ENCODE measurements around the gene GRIK4.

Gene GRIK4

DNA sequence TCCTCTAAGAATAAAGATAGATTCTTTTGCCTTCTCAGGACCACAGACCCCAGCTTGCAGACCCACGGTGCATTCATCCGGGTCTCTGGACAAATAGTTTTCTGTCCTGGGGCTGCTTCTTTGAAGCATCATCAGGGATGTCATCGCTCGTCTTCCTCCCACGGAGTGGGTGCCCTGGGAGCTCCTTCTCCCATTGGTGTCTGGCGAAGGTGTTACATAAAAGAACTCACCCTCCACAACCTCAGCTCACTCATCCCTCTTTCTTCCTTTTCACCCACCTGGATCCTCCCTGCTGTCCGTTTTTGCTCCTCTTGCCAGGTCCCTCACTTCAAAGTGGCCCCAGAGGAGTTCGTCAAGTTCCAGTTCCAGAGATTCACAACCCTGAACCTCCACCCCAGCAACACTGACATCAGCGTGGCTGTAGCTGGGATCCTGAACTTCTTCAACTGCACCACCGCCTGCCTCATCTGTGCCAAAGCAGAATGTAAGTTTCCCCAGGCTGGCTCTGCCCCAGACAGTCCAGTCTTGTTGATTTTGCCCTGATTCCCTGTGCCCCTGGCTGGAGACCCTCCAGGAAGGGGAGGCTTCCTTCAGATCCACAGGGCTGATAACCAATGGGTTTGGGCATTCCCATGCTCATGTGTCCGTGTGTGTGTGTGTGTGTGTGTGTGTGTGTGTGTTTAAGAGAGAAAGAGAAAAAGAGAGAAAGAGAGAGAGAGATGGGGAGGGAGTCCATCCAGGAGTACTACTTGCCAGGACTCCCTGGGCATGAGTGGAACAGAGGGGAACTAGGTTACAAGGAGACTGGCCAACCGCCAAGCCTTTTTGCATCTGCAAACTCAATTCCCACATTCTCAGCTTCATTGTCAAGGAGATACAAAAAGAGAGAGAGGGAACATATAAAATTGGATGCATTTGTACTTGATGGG lies 308.2 kb downstream of the GRIK4 start:
- no peak for DNase-seq

DNA sequence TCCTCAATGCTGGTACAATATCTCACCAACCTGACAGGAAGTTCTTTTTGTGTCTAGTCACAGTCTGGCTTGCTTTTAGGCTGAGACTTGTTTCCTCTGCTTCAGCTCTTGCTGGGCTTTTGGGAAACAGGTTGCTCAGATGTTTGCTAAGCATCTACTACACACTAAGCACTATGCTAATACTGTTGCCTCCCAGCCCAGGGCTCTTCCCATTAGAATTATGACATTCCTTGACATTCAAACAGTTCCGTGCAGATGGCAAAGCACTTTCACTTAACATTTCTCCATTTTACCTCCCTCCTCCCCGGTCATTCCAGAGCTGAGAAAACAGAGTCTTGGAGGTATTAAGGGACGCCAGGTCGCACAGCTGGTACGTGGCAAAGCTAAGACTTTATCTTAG lies 311.6 kb downstream of the GRIK4 start:
- DNase-seq = no peak

DNA sequence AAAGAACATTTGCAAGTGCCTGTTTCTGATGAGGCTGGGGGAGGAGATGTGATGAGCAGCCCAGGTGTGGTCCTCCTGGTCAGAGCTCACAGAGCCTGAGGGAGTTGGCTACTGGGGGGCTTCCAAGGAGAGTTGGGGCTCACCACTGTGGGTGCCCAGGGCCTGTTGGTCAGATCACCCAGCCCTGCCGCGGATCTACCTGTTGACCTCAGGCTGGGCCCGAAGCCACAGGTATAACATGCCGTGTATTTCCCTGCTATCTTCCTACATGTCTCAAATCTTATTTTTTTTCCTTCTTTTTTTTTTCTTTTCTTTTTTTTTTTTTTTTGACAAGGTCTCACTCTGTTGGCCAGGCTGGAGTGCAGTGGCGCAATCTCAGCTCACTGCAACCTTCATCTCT lies 312.7 kb downstream of the GRIK4 start:
- DNase-seq = no peak

DNA sequence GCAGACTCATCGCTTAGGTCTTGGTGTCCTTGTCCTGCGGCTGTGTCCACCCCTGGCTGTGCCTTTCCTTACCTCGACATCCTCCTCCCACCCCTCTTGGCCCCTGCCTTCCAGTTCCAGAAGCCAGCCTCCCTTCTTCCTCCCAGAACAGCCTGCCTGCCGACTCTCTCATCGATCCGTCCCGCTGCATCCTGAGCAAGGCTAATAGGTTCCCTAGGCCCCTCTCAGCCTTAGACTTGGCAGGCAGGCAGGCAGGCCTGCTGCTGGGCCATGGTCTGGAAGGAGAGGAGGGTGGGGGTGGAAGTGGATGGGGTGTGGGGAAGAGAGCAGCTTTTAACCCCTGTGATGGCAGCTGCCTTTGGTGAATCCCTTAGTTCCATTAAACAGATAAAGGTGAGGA lies 315.6 kb downstream of the GRIK4 start:
- no peak for DNase-seq

DNA sequence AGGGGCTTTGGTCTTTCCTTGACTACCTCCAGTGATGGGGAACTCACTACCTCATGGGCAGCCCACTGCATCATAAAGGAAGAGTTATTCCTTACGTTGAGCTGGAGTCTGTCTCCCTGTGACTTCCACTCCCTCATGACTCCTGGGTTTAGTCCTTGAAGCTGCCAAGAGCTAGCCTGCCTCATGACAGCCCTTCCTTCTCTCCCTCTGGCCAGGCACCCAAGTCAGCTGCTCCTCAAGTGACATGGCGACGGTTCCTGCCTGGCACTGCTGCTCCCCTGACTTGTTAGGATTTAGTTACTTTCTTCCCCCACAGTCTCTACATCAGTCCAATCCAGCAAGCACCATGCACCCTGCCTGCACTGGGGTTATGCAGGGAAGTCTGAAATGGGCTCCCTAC lies 316.3 kb downstream of the GRIK4 start:
- DNase-seq = no peak

DNA sequence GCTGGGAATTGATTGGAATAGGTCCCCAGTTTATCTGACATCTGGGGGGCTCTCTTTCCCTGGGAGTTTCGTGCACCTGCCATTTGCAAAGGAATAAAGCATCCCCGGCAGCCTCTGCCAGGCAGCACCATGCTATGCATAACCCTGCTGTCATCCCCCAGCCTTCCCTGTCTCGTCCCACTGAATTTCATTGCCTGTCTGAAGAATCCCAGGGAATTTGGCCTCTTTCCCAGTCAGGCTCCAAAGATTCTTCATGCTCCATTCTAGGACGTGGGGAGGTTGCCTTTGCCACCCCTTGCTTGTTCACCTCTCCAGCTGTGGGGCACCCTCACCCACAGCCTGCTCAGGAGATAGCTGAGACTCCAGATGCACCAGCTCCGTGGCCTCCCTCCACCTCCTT lies 317.3 kb downstream of the GRIK4 start:
- DNase-seq = no peak

DNA sequence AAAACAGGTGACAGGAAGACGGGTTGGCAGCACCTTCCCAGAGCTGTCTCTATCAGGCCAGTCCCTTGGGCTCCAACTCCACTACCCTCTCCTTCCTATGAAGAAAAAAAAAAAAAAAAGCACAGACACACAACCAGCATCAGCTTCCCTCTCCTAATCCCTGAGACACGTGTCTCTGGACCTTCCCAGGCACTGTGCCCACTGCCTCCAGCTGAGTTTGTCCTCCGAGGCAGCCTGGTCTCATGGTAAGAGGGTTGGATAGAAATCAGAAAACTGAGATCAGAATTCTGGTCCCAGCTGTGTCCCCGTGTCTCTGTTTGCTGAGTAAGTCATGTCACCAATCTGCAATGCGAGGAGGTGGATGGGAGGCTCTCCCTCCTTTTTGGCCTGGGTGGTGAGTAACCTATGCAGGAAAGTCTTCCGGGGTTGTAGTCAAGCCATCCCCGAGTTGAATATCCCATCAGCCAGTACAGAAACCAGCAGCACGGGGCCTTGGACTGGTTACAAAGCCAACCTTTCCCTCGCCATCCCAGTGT lies 318.6 kb downstream of the GRIK4 start:
- no peak for DNase-seq

DNA sequence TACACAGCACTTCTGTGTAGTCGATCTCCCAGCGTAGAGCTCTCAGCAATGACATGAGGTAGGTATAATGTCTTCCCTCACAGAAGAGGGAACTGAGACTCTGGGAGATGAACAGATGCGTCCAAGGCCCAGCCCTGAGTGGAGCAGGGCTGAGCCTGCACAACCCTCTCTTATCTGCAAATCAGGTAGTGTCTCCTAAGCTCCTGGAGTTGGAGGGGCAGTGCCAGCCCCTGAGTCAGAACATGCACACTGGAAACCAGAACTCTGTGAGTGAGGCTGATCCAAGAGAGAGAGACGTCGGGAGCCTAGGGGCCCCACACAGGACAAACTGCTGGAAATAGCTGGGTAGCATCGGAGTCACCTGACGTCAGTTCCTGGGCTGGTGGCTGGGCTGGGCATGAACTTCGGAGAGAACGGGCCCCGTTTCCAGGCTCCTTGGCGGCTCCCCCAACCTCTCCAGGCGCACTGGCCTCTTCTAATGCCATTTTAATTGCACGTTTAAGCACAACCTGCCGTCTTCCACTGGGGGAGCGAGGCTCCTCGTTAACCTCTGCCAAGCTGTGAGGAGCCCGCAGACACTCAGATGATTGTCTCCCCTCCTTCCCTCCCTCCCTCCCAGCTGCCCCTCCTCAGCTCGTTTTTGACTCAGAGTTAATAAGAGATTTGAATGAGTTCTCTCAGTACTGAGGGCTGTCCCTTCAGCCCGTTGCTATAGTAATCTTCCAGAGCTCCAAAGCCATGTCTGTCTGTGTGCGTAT lies 321.1 kb downstream of the GRIK4 start:
- DNase-seq = no peak

DNA sequence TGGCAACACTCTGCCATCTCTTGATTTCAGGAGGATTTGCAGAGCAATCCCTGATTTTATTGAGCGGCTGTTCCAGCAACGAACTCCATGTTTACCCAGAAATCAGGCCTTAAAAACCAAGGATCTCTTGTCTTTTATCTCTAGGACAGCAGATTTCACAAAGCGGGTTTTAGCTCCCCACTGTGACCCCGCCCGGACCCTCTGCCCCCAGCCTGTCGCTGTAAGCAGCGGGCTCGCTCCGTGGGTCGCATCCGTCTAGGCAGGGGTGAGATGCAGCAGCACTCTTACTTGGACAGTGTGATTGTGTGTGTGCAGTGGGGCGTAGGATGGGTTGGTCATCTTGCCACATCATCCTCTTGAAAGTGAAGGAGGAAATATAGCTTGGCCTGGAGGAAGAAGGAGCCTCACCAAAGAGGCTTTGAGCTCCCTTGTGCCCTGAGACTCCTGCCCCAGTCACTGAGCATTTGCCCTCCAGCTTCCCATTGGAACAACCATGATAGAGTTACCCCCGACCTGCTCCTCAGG lies 323.2 kb downstream of the GRIK4 start:
- DNase-seq = no peak

DNA sequence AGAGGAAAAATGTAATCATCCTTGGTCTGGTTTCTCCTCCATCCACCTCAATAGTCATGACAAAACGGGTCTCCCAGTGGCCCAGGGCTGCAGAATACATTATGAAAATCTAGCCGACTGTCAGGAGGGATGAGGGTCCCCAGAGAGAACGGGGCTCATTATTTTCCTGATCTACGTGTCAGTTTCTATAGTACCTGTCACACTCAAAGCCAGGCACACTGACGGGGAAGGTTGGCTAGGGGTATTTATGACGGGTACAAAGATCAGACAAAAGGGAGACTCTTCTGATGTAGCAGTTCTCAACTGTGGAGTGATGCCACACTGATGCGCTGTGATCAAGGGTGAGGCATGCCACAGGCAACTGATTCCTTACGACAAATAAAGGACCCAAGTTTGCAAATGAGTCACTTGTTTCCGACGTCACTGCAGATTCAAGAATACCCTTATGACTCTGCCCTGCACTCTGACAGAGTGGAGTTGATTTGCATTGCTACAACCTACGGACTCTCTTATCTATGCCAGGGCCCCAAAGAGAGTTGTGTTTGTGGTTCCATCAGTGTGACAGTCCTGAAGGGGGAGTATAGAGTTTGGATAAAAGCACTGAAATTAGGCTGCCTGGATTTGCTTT lies 324.2 kb downstream of the GRIK4 start:
- DNase-seq = no peak

DNA sequence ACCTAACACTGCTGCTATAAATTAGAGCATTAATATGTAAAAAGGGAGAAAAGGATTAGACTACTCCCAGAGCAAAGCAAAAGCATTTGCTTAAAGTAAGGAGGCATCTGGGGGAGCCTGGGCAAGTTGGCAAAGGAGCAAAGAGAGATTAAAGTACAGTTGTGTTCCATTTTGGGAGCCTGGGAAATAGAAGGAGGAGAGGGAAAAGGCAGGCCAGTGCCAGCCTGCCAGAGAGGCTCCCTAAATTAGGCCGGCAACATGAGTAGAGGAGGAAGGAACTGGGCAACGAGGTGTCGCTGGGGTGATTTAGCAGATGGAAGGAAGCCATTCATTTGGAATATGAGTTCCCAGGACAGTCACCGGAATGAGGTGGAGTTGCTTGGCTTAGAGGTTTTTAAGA lies 326.1 kb downstream of the GRIK4 start:
- no peak for DNase-seq

DNA sequence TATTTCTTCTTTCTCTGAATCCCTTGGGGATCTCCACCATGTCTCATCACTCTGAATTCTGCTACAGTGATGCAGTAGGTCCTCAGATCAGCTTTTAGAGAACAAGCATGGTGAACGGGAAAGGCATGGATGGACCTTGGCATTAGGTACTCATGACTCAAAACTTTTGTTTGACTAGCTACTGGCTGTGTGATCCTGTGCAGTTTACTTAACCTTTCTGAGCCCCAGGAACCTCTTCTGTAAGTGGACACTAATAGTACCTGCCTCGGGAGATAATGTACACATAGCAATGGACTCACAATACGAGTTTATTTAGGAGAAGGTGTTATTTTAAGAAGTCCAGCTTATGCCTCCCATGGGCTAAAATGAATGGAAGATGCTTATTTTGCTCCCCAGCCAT lies 327.7 kb downstream of the GRIK4 start:
- DNase-seq = no peak

DNA sequence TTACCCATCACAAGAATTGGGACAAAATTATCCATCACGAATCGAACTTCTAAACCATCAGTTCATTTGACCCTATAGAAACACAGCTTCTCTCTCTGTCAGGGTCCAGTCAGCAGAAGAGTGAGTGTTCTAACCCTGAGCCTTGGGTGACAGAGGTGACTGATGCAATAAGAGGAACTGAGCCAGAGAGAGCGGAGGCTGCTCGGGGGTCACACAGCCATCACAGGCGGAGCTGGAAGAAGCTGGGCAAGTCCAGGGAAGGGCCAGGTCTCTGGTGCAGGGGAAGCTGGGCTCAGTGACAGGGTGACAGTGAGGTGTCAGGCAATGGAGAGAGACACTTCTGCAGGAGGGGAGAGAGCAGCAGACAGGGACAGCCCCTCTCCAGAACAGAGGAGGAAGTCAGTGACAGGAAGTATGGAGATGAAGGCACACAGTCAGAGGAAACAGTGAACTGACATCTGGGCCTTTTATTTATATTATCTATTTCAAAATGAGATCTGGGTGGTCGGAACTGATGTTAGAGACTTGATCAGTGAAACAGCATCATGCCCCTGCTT lies 328.4 kb downstream of the GRIK4 start:
- DNase-seq = no peak

DNA sequence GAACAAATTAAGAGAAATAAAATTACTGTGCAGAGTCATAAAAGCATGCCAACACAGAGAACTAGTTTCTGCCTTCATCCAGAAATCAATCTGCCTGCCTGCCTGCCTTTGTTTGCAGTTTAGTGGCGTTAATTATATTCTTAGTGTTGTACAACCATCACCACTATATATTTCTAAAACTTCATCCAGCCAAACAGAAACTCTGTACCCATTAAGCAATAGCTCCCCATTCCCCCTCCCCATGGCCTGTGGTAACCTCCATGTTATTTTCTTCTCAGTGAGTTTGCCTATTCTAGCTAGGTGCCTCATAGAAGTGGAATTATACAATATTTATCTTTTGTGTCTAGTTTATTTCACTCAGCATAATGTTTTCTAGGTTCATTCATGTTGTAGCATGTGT lies 329.1 kb downstream of the GRIK4 start:
- no peak for DNase-seq

DNA sequence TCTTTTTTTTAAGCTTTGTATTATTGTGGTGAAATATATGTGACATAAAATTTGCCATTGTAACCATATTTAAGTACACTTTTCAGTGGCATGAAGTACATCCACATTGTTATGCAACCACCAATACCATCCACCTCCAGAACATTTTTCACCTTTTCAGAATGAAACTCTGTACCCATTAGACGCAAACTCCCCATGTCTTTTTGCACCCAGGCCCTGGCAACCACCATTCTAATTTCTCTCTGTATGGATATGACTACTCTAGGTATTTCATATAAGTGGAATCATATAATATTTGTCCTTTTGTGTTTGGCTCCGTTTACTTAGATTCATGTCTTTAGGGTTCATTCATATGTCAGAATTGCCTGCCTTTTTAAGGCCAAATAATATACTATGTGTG lies 329.5 kb downstream of the GRIK4 start:
- DNase-seq = no peak

DNA sequence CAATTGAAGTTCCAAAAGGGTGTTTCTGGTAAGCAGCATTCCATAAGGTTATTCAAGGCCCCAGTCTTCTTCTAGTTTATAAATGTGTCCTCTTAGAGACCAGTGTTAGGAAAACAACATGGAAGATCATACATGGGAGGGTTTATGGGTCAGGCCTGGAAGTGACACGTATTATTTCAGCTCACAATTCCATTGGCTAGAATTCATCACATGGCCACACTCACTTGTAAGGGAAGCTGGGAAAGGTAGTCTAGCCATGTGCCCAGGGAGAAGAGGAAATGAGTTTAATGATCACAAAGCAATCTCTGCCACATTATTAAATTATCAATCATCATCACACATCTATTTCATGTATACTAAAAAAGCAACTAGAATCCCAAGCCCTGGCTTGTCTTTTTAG lies 330.6 kb downstream of the GRIK4 start:
- no peak for DNase-seq

DNA sequence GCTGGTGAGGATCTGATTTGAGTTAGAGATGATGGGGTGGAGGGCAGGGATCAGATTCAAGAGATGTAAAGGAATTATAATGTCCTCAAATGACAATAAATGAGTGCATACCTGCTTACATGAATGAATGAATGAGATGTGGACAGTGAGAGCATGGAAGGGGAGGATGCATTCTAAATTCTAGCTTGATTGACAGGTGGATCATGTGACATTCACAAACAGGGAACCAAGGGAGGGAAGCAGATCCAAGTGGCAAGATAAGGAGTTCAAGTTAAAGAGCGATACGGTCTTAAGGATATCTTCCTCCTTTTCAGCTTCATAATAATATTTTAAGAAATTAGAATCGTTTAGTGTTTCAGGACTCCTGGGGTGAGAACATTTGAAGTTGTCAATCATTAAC lies 341.9 kb downstream of the GRIK4 start:
- DNase-seq = no peak

DNA sequence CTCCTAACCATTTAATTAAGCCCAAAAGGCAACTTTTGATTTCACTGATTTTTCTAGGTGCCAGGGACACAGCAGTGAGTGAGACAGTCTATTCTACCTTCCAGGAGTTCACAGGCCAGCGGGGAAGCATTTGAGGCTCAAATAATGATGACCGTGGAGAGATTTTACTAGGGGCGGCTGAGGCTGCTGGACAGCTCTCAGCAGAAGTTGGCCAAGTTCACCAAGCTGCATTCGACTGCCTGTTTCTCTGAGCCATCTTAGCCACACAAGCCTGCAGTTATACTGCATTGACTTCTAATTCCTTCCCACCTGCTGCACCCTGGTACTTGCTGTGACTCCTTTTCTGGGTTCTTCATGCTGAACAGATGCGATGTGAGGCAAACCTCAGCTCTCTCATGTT lies 343.4 kb downstream of the GRIK4 start:
- DNase-seq = no peak

DNA sequence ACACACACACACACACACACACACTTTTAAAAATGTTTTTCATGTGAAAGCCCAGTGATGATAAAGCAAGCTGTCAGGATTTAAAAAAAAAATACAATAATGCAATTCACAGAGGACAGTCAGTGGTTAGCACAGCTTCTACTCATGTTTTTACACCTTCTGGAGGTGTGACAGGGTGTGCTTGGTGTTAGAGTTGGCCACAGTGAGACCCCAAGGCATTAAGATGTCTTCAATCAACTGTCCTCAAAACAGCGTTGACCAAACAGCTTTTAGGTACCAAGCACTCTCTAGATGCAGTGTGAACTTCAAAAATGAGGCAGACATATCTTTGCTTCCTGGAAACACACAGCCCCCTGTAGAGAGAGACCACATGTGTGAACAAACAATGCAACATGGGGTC lies 346.0 kb downstream of the GRIK4 start:
- no peak for DNase-seq

DNA sequence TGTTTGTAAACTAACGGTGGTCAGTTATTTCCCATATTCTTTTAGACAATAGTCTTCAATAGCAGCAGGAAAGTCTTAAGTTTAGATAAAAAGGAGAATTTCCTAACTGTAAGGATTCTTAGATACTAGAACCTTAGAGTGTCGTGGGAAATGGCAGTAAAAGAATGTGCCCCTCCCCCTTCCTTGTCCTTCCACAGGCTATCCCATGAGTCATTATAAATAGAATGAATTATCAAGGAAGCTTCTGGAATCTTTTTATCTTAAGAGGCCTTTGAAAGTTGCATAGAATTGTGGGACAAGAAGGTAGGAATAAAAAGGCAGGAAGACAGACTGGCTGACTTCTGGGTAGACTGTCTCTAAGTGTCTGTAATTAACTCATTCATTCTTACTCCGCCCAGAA lies 347.2 kb downstream of the GRIK4 start:
- no peak for DNase-seq

DNA sequence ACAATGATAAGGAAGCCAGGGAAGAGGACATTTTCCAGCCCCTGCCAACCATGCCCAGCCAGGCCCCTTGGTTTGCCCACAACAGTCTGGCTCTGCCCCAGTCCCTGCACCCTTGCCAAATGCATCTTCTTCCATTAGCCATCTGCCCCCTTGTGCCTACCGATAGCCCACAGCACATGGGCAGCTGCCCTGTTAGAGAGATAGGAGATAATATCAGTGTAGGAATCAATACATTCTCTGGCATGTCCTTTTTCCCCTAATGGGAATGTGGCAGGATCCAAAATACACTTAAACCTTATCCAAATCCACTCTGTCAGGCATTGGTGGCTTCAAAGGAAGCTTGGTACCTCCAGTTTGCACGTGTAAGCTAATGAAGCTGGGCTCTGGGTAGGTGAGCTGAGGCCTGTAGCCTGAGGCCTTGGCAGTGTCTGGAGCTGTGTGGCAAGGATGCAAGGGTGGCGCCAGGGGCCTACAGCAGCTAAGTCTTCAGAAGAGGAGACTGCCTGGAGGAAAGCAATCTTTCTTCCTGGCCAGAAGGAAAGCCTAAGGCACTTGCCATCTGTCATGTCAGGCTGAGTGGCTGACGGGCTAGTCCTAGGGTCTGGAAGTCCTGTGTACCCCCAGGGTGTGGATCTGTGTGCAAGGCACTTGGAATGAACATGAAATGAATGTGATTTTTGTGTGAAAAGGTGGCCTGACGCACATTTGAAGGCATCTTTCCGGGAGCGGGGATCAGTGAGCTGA lies 348.2 kb downstream of the GRIK4 start:
- no peak for DNase-seq

DNA sequence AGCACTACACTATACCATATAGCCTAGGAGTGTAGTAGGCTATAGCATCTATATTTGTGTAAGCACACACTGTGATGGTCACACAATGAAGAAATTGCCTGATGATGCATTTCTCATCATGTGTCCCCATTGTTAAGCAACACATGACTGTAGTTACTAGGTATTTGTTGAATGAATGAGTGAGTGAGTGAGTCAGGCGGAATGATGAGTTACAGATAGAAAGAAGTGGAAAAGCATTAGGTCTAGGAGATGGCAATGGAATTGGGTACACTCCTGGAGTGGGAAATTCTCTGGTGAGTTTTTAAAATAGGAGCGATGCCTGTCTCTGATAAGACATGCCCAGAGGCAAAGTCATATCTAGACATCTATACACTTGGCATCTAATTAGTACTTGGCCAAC lies 351.8 kb downstream of the GRIK4 start:
- no peak for DNase-seq

Data from NCI-H187 (cell line).